ENCODE measurements around the gene DNAJB8. TPM values are rescaled to one million over a fixed set of nuclear protein-coding genes. Genes with fewer than 3 reads are reported as not detected.
A peak's percentile ranks its signal among the peaks of the same experiment; 100 is the strongest.

Gene DNAJB8
- total and polyA plus RNA-seq, 9 of the 15 experiments (the other 6 are each of a cell fraction or from before 2014, with no cell fraction given), result not detected

DNA sequence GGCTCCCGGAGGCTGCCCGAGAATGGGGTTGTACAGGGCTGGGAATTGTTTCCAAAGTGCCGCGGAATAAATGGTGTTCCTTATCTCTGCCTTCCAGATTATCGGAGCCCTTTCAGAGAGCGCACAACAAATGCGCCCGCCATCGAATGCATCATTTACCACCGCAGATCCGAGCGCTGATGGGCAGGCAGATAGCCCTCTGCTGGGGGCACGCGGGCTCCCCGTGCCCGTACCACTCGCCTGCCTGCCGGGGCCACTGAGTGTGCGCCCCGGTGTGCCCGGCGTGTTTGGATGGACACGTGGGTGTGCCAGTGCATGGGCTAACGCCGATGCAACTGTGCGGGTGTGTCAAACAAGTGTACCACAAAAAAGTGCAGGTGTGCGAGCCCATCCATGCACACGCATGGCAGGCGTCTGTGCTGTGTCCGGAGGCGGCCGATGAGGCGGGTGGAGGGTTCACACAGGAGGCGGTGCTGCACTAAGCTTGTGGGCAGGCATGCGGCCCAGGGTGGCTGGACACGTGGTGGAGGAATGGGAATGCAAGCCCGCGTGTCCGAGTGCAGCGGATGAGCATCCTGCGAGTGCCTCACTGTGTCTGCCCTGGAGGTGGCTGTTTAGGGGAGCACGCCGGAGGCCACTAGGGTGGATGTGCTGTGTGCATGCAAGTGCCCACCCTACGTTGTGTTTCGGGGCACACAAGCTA is 30.1 kb upstream of the DNAJB8 start (continued):
- no peak for TF ChIP-seq TAF15 (IDR thresholded peaks at IDR 0.05; ENCODE audit: low read depth, low read length)
- no peak for TF ChIP-seq CC2D1A (IDR thresholded peaks at IDR 0.05)
- TF ChIP-seq MITF (IDR thresholded peaks at IDR 0.05), result no peak
- TF ChIP-seq ZNF584 (CRISPR knock-in tag; IDR thresholded peaks at IDR 0.05; ENCODE audit: low read depth), result peak; percentile 76; the same call in 1 of the 2 replicates
- TF ChIP-seq, protein P1, sequence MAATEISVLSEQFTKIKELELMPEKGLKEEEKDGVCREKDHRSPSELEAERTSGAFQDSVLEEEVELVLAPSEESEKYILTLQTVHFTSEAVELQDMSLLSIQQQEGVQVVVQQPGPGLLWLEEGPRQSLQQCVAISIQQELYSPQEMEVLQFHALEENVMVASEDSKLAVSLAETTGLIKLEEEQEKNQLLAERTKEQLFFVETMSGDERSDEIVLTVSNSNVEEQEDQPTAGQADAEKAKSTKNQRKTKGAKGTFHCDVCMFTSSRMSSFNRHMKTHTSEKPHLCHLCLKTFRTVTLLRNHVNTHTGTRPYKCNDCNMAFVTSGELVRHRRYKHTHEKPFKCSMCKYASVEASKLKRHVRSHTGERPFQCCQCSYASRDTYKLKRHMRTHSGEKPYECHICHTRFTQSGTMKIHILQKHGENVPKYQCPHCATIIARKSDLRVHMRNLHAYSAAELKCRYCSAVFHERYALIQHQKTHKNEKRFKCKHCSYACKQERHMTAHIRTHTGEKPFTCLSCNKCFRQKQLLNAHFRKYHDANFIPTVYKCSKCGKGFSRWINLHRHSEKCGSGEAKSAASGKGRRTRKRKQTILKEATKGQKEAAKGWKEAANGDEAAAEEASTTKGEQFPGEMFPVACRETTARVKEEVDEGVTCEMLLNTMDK (IDR thresholded peaks at IDR 0.05; ENCODE audit: borderline replicate concordance, insufficient read depth, low read depth, low read length, poor library complexity, severe bottlenecking), result no peak
- TF ChIP-seq, protein P2, sequence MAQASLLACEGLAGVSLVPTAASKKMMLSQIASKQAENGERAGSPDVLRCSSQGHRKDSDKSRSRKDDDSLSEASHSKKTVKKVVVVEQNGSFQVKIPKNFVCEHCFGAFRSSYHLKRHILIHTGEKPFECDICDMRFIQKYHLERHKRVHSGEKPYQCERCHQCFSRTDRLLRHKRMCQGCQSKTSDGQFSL (CRISPR knock-in tag; IDR thresholded peaks at IDR 0.05), result no peak
- TF ChIP-seq, protein P2 (tag; IDR thresholded peaks at IDR 0.05), result no peak
- TF ChIP-seq CBFA2T3 (IDR thresholded peaks at IDR 0.05), result peak; percentile 73
- TF ChIP-seq, protein P3, sequence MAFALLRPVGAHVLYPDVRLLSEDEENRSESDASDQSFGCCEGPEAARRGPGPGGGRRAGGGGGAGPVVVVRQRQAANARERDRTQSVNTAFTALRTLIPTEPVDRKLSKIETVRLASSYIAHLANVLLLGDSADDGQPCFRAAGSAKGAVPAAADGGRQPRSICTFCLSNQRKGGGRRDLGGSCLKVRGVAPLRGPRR (CRISPR knock-in tag; IDR thresholded peaks at IDR 0.05), result no peak
- no peak for TF ChIP-seq FOXO4 (CRISPR knock-in tag; IDR thresholded peaks at IDR 0.05)
- no peak for TF ChIP-seq MCM5 (IDR thresholded peaks at IDR 0.05; ENCODE audit: low read depth)
- no peak for TF ChIP-seq ZNF551 (CRISPR knock-in tag; IDR thresholded peaks at IDR 0.05)
- TF ChIP-seq ZNF253 (CRISPR knock-in tag; conservative IDR thresholded peaks at IDR 0.05), result no peak
- TF ChIP-seq HDAC3 (IDR thresholded peaks at IDR 0.05; ENCODE audit: borderline replicate concordance, partially characterized antibody), result no peak
- peak; percentile 68 for TF ChIP-seq L3MBTL2 (IDR thresholded peaks at IDR 0.05)
- TF ChIP-seq ZNF133 (CRISPR knock-in tag; IDR thresholded peaks at IDR 0.05), result no peak
- no peak for TF ChIP-seq PCBP1 (IDR thresholded peaks at IDR 0.05; ENCODE audit: low read depth, low read length, poor library complexity, severe bottlenecking)
- no peak for TF ChIP-seq SPI1 (IDR thresholded peaks at IDR 0.05; ENCODE audit: borderline replicate concordance, low read depth, low read length)

Data from K562 (cell line).